Measurements from ENCODE around the gene CSTPP1. TPM values are rescaled to one million over a fixed set of nuclear protein-coding genes. Genes with fewer than 3 reads are reported as not detected.
"Not testable (repeated sequence)": the region's sequence is repeated elsewhere in the genome, so short reads cannot be mapped to it uniquely, and the experiment has no call there.

CSTPP1 gene
- total RNA-seq, 1 donor from 2014 or later: 30.0 TPM

DNA sequence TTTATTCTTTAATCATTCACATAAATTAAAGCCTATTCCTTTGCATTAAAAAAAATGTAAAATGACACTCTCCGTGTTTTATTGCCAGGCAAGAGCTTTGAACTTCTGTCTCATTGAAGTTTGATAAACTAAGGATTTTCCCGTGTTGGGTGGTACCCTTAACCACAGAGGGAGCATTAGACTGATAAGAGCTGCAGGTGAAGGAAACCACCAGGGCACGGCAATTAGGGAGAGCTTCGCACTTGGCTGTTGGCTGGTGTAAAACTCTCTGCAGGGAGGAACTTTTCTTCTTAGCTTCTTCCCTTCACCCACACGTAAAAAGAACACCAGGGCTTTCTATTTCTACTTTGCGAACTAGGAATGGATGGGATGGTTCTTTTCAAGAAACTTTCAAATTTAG is 47.0 kb downstream of the CSTPP1 start:
- no peaks in the 10 kb centered on the region for H3K4me1 Mint-ChIP-seq (ENCODE audit: unreplicated experiment)
- TF ChIP-seq, protein P1, sequence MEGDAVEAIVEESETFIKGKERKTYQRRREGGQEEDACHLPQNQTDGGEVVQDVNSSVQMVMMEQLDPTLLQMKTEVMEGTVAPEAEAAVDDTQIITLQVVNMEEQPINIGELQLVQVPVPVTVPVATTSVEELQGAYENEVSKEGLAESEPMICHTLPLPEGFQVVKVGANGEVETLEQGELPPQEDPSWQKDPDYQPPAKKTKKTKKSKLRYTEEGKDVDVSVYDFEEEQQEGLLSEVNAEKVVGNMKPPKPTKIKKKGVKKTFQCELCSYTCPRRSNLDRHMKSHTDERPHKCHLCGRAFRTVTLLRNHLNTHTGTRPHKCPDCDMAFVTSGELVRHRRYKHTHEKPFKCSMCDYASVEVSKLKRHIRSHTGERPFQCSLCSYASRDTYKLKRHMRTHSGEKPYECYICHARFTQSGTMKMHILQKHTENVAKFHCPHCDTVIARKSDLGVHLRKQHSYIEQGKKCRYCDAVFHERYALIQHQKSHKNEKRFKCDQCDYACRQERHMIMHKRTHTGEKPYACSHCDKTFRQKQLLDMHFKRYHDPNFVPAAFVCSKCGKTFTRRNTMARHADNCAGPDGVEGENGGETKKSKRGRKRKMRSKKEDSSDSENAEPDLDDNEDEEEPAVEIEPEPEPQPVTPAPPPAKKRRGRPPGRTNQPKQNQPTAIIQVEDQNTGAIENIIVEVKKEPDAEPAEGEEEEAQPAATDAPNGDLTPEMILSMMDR (IDR thresholded peaks at IDR 0.05; ENCODE audit: unreplicated experiment): no peak
- H3K4me3 Mint-ChIP-seq (ENCODE audit: unreplicated experiment): no peak overlapping the region
- H3K27ac Mint-ChIP-seq (ENCODE audit: unreplicated experiment): no peak overlapping the region
- DNase-seq (ENCODE audit: low spot score): no peak
- no peaks in the 10 kb centered on the region for H3K9me3 Mint-ChIP-seq (ENCODE audit: unreplicated experiment)
- no peaks in the 10 kb centered on the region for H3K27me3 Mint-ChIP-seq (ENCODE audit: unreplicated experiment)
- no peaks in the 10 kb centered on the region for H3K36me3 Mint-ChIP-seq (ENCODE audit: low read depth, unreplicated experiment)

DNA sequence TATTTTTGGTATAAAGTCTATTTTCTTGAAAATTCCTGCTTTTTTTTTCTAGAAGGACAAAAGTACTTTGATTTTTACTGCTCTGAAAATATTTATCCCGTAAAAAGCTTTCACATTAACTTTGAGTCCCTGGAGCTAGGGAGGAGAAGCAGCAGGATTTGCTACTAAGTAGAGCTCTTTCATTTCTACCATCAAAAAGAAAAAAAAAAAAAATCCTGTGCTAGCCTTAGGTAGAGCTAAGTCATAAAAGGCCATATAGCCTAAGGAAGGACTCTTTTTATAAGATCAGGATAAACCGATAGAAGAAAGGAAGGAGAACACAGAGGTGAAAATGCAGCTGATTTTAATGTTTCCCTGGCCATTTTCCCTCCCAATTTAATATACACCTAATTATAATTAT is 48.0 kb downstream of the CSTPP1 start:
- no peaks in the 10 kb centered on the region for H3K4me1 Mint-ChIP-seq (ENCODE audit: unreplicated experiment)
- no peak overlapping the region for H3K27ac Mint-ChIP-seq (ENCODE audit: unreplicated experiment)
- no peaks in the 10 kb centered on the region for H3K27me3 Mint-ChIP-seq (ENCODE audit: unreplicated experiment)
- TF ChIP-seq, protein P1 (IDR thresholded peaks at IDR 0.05; ENCODE audit: unreplicated experiment): no peak
- DNase-seq (ENCODE audit: low spot score): no peak
- H3K4me3 Mint-ChIP-seq (ENCODE audit: unreplicated experiment): no peak overlapping the region
- no peaks in the 10 kb centered on the region for H3K36me3 Mint-ChIP-seq (ENCODE audit: low read depth, unreplicated experiment)
- no peaks in the 10 kb centered on the region for H3K9me3 Mint-ChIP-seq (ENCODE audit: unreplicated experiment)

DNA sequence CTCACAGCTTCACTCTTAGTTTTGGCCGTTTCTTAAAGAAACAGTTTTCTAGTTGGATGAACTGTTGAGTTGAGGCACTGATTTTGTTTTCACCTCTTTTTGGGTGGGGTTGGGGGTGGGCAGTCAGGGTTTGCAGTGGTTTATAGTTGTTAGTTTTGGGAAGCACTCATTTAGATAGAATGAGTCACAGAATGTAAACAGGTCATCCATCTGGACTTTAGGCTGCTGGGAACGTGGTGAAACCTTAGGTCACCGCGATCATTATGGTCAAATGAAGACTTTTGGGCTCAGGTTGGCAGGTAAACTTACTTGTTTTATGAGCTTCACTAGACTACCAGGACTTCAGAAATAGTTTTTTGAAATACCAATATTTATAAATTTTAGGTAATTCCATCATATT is 48.4 kb downstream of the CSTPP1 start:
- H3K36me3 Mint-ChIP-seq (ENCODE audit: low read depth, unreplicated experiment): no peaks in the 10 kb centered on the region
- H3K4me1 Mint-ChIP-seq (ENCODE audit: unreplicated experiment): no peaks in the 10 kb centered on the region

DNA sequence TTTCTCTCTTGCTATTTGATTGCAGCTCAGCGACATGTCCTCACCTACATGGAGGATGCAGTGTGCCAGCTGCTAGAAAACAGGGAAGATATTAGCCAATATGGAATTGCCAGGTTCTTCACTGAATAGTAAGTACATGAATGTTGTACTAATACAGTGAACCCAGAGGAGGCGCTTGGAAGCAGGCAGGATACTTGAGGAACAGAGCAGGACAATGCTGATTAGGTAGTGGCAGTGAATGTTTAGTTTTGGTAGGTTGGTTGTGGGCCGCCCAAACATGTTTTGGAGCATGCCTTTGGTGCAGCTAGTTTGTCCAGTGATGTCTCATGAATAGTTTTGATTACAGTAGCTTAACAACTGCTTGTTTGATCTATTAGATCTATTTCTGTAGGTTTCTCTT is 50.6 kb downstream of the CSTPP1 start:
- Mint-ChIP-seq H3K27ac (ENCODE audit: unreplicated experiment) (no peak overlapping the region), H3K9me3 (ENCODE audit: unreplicated experiment) (no peaks in the 10 kb centered on the region), H3K36me3 (ENCODE audit: low read depth, unreplicated experiment) (no peaks in the 10 kb centered on the region), H3K4me1 (ENCODE audit: unreplicated experiment) (no peaks in the 10 kb centered on the region), H3K27me3 (ENCODE audit: unreplicated experiment) (no peaks in the 10 kb centered on the region), H3K4me3 (ENCODE audit: unreplicated experiment) (no peak overlapping the region)
- TF ChIP-seq, protein P1 (IDR thresholded peaks at IDR 0.05; ENCODE audit: unreplicated experiment): no peak
- no peak for DNase-seq (ENCODE audit: low spot score)

More for the DNA sequence above, 48.4 kb downstream of the CSTPP1 start:
- no peak for DNase-seq (ENCODE audit: low spot score)
- Mint-ChIP-seq H3K27ac (ENCODE audit: unreplicated experiment) (no peak overlapping the region), H3K27me3 (ENCODE audit: unreplicated experiment) (no peaks in the 10 kb centered on the region), H3K4me3 (ENCODE audit: unreplicated experiment) (no peak overlapping the region), H3K9me3 (ENCODE audit: unreplicated experiment) (no peaks in the 10 kb centered on the region)
- TF ChIP-seq, protein P1 (IDR thresholded peaks at IDR 0.05; ENCODE audit: unreplicated experiment): no peak

DNA sequence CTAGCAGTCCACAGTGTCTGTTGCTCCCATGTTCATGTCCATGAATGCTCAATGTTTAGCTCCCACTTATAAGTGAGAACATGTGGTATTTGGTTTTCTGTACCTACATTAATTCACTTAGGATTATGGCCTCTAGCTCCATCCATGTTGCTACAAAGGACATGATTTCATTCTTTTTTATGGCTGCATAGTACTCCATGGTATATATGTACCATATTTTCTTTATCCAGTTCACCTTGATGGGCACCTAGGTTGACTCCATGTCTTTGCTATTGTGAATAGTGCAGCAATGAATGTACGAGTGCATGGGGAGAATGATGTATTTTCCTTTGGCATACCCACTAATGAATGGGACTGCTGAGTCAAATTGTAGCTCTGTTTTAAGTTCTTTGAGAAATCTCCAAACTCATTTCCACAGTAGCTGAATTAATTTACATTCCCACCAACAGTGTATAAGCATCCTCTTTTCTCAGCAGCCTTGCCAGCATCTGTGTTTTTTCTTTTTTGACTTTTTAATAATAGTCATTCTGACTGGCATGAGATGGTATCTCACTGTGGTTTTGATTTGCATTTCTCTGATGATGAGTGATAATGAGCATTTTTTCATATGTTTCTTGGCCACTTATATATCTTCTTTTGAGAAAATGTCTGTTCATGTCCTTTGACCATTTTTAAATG is 53.4 kb downstream of the CSTPP1 start:
- H3K36me3 Mint-ChIP-seq (ENCODE audit: low read depth, unreplicated experiment); DNase-seq (ENCODE audit: low spot score); H3K27me3 Mint-ChIP-seq (ENCODE audit: unreplicated experiment); H3K9me3 Mint-ChIP-seq (ENCODE audit: unreplicated experiment); H3K27ac Mint-ChIP-seq (ENCODE audit: unreplicated experiment); H3K4me1 Mint-ChIP-seq (ENCODE audit: unreplicated experiment): not testable (repeated sequence)
- peak overlapping the region; percentile 8 for H3K4me3 Mint-ChIP-seq (ENCODE audit: unreplicated experiment)

Measured in endothelial cell (in vitro differentiated cells).